Hepatocyte (in vitro differentiated cells): Measurements from ENCODE around the gene SOX4. TPM values are rescaled to one million over a fixed set of nuclear protein-coding genes. Genes with fewer than 3 reads are reported as not detected.
A peak's percentile ranks its signal among the peaks of the same experiment; 100 is the strongest.

Experiments used
- DNase-seq: peaks from one replicate; pipeline ENCODE4 v3.0.0-alpha.2; 2016; ENCODE audit warnings: low spot score
- H2AFZ ChIP-seq: fragments of 200-600 bp; sonication (generic); 2 replicates; pipeline ENCODE4 v1.6.0; 2016; ENCODE audit warnings: antibody characterized with exemption, mild to moderate bottlenecking
- H3K27ac ChIP-seq: fragments of 200-600 bp; sonication (generic); 2 replicates; pipeline ENCODE4 v1.5.1; 2016; ENCODE audit warnings: mild to moderate bottlenecking
- H3K27me3 ChIP-seq: fragments of 200-600 bp; sonication (generic); 2 replicates; pipeline ENCODE4 v1.6.1; 2016
- H3K36me3 ChIP-seq: fragments of 200-600 bp; sonication (generic); replicated peaks from 2 replicates; pipeline ENCODE4 v1.5.1; 2016; ENCODE audit warnings: low read depth; ENCODE audit not compliant: insufficient read depth
- H3K4me1 ChIP-seq: fragments of 200-600 bp; sonication (generic); 2 replicates; pipeline ENCODE4 v1.5.1; 2016; ENCODE audit warnings: mild to moderate bottlenecking, moderate library complexity; ENCODE audit not compliant: insufficient read depth
- H3K4me2 ChIP-seq: fragments of 200-600 bp; sonication (generic); 2 replicates; pipeline ENCODE4 v1.6.0; 2016
- H3K4me3 ChIP-seq: fragments of 200-600 bp; sonication (generic); 2 replicates; pipeline ENCODE4 v1.5.1; 2016; ENCODE audit warnings: mild to moderate bottlenecking
- H3K79me2 ChIP-seq: fragments of 200-600 bp; sonication (generic); 2 replicates; pipeline ENCODE4 v1.6.0; 2017; ENCODE audit warnings: mild to moderate bottlenecking
- H3K9me2 ChIP-seq: fragments of 200-600 bp; sonication (generic); replicated peaks from 2 replicates; pipeline ENCODE4 v1.6.0; 2017; ENCODE audit warnings: mild to moderate bottlenecking; ENCODE audit not compliant: insufficient read depth
- H3K9me3 ChIP-seq: fragments of 200-600 bp; sonication (generic); 2 replicates; pipeline ENCODE4 v1.5.1; 2016; ENCODE audit warnings: low read depth, mild to moderate bottlenecking
- H4K20me1 ChIP-seq: fragments of 200-600 bp; sonication (generic); 2 replicates; pipeline ENCODE4 v1.6.0; 2016; ENCODE audit warnings: mild to moderate bottlenecking; ENCODE audit not compliant: insufficient read depth, poor library complexity, severe bottlenecking
- CTCF ChIP-seq: fragments of 200-600 bp; sonication (generic); IDR thresholded peaks from 2 replicates; pipeline ENCODE4 v1.5.1; 2016; ENCODE audit warnings: antibody characterized with exemption, mild to moderate bottlenecking; ENCODE audit not compliant: poor library complexity
- EZH2 ChIP-seq: fragments of 200-600 bp; sonication (generic); IDR thresholded peaks from 2 replicates; pipeline ENCODE4 v1.6.1; 2016; ENCODE audit warnings: antibody characterized with exemption, mild to moderate bottlenecking, borderline replicate concordance
- EZH2phosphoT487 ChIP-seq: fragments of 200-600 bp; sonication (generic); IDR thresholded peaks from one replicate; pipeline ENCODE4 v1.6.1; 2018; ENCODE audit warnings: antibody characterized with exemption, mild to moderate bottlenecking, low read depth, moderate library complexity; ENCODE audit not compliant: unreplicated experiment, severe bottlenecking
- WGBS: methylation state at CpG from one replicate; pipeline ENCODE4 v1.1.6; 2016; ENCODE audit warnings: low lambda C conversion rate; ENCODE audit errors: missing lambda C conversion rate; 5-methylcytosine and 5-hydroxymethylcytosine counted together
- polyA plus RNA-seq: library from polyadenylated mRNA; unstranded; fragments of >200 nt; fragmentation: Nextera tagmentation; extraction: Ambion mirVana; gene quantifications from 2 replicates; pipeline ENCODE4 v1.2.1, GENCODE V29; 2016
- total RNA-seq: library from RNA; depleted of rRNA; stranded (reverse); fragments of >200 nt; gene quantifications from 2 replicates; pipeline ENCODE4 v1.2.3, GENCODE V29; 2014

The SOX4 gene
- total and polyA plus RNA-seq, 2 experiments from 2014 or later, result 62.2 to 92.5 TPM

GRCh38 chr6:21586300-21586699, 7.3 kb upstream of the SOX4 start:
- H3K4me1 ChIP-seq, result peaks cover 4% of the 10 kb centered on the region
- no peaks in the 10 kb centered on the region for H3K9me3 ChIP-seq
- WGBS, result 73% methylated on average over 3 of the region's 3 CpGs
- TF ChIP-seq EZH2phosphoT487, result no peak
- no peaks in the 10 kb centered on the region for H3K36me3 ChIP-seq
- no peaks in the 10 kb centered on the region for H3K27me3 ChIP-seq
- H3K79me2 ChIP-seq, result no peaks in the 10 kb centered on the region
- no peaks in the 10 kb centered on the region for H4K20me1 ChIP-seq
- no peak overlapping the region for H2AFZ ChIP-seq
- no peak overlapping the region for H3K4me3 ChIP-seq
- H3K9me2 ChIP-seq, result no peaks in the 10 kb centered on the region
- H3K4me2 ChIP-seq, result peak overlapping the region; percentile 95
- no peak for DNase-seq
- no peak overlapping the region for H3K27ac ChIP-seq

- 7% methylated on average over 12 of the region's 15 CpGs for WGBS
- DNase-seq, result no peak
- TF ChIP-seq CTCF (no peak), EZH2 (no peak), EZH2phosphoT487 (no peak)
- Histone ChIP-seq H3K36me3 (no peaks in the 10 kb centered on the region), H2AFZ (peak overlapping the region; percentile 88), H3K4me3 (peak overlapping the region; percentile 86), H3K27me3 (no peaks in the 10 kb centered on the region), H3K9me3 (no peaks in the 10 kb centered on the region), H3K4me2 (peak overlapping the region; percentile 95), H3K9me2 (no peaks in the 10 kb centered on the region), H3K27ac (peak overlapping the region; percentile 98), H4K20me1 (no peaks in the 10 kb centered on the region), H3K79me2 (no peaks in the 10 kb centered on the region), H3K4me1 (peaks cover 4% of the 10 kb centered on the region)
These were observed 6.8 kb upstream of the SOX4 start for GRCh38 chr6:21586740-21587178.

GRCh38 chr6:21587179-21587960, 6.2 kb upstream of the SOX4 start:
- Histone ChIP-seq H4K20me1 (no peaks in the 10 kb centered on the region), H3K4me2 (peak overlapping the region; percentile 95), H3K79me2 (no peaks in the 10 kb centered on the region), H3K36me3 (no peaks in the 10 kb centered on the region), H3K27ac (peak overlapping the region; percentile 98), H2AFZ (peak overlapping the region; percentile 88), H3K27me3 (no peaks in the 10 kb centered on the region), H3K9me2 (no peaks in the 10 kb centered on the region), H3K4me1 (peaks cover 4% of the 10 kb centered on the region), H3K9me3 (no peaks in the 10 kb centered on the region), H3K4me3 (peak overlapping the region; percentile 86)
- DNase-seq, result peak; percentile 75
- under 1% methylated on average over 53 of the region's 54 CpGs for WGBS
- TF ChIP-seq EZH2 (no peak), CTCF (peak; percentile 35)

GRCh38 chr6:21587961-21588480, 5.5 kb upstream of the SOX4 start:
- no peaks in the 10 kb centered on the region for H3K9me2 ChIP-seq
- H3K27me3 ChIP-seq, result no peaks in the 10 kb centered on the region
- no peaks in the 10 kb centered on the region for H3K79me2 ChIP-seq
- peak overlapping the region; percentile 95 for H3K4me2 ChIP-seq
- H3K4me3 ChIP-seq, result peak overlapping the region; percentile 86
- H4K20me1 ChIP-seq, result no peaks in the 10 kb centered on the region
- 1% methylated on average over 33 of the region's 39 CpGs for WGBS
- H3K9me3 ChIP-seq, result no peaks in the 10 kb centered on the region
- no peaks in the 10 kb centered on the region for H3K36me3 ChIP-seq
- peak overlapping the region; percentile 88 for H2AFZ ChIP-seq
- peak overlapping the region; percentile 98 for H3K27ac ChIP-seq
- TF ChIP-seq EZH2phosphoT487 (no peak), EZH2 (no peak), CTCF (no peak)
- DNase-seq, result peak; percentile 79
- peaks cover 4% of the 10 kb centered on the region for H3K4me1 ChIP-seq
